Chondrocyte (in vitro differentiated cells): ENCODE results near the gene APLNR. TPM values are rescaled to one million over a fixed set of nuclear protein-coding genes. Genes with fewer than 3 reads are reported as not detected.
"Not testable (repeated sequence)": the region's sequence is repeated elsewhere in the genome, so short reads cannot be mapped to it uniquely, and the experiment has no call there.

Experiments used
- DNase-seq: peaks from one replicate; pipeline ENCODE4 v3.0.0; 2021; ENCODE audit warnings: mixed read lengths, low spot score
- H3K27ac Mint-ChIP-seq: one replicate; pipeline ENCODE4 v1.8.0; 2021; ENCODE audit warnings: mild to moderate bottlenecking, moderate library complexity, mixed read lengths; ENCODE audit not compliant: unreplicated experiment
- H3K27me3 Mint-ChIP-seq: 2 replicates; pipeline ENCODE4 v1.8.0; 2021; ENCODE audit warnings: low read depth, mixed read lengths
- H3K36me3 Mint-ChIP-seq: 2 replicates; pipeline ENCODE4 v1.8.0; 2021; ENCODE audit warnings: low read depth, mixed read lengths
- H3K4me1 Mint-ChIP-seq: 2 replicates; pipeline ENCODE4 v1.8.0; 2021; ENCODE audit warnings: low read depth, mild to moderate bottlenecking, mixed read lengths
- H3K4me3 Mint-ChIP-seq: one replicate; pipeline ENCODE4 v1.8.0; 2021; ENCODE audit warnings: mild to moderate bottlenecking, moderate library complexity, mixed read lengths; ENCODE audit not compliant: unreplicated experiment
- H3K9me3 Mint-ChIP-seq: 2 replicates; pipeline ENCODE4 v1.8.0; 2021; ENCODE audit warnings: low read depth, mixed read lengths
- long read RNA-seq: library from polyadenylated mRNA; stranded (forward); transcript quantifications from one replicate; pipeline ENCODE4 v2.0.0, GENCODE V29; 2021
- total RNA-seq: library from RNA; stranded (reverse); gene quantifications from 3 replicates; pipeline ENCODE4 v1.2.1, GENCODE V29; 2021
- TF ChIP-seq, protein P1 (sequence below): fragments of 200-600 bp; sonication (generic); IDR thresholded peaks from 2 replicates; pipeline ENCODE4 v1.5.0; 2021; ENCODE audit warnings: antibody characterized with exemption, mild to moderate bottlenecking, moderate library complexity

APLNR gene
- total RNA-seq = not detected in 3 replicates
- long read RNA-seq = 0 reads

DNA sequence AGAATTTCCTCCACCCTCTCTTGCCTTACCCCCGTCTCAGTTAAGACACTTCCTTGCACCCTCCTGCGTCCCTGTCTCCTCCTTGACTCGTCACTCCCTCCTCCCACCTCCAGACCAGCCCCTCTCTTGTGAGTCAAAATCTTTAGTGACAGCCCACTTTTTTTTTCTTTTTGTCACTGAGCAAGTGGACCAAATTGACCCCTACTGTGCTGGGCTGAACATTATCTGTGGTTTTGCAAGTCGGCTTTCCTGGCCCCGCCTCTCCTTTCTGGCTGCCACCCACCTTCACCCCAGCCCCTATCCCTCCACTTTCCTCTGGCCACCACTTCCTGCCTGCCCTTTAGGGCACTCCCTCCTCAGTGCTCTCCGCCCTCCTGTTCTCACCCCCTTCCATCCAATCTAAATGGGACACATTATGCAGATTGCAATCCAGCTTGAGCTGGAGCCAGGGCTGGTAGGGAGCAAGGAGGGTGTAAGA, at the start of gene APLNR:
Gene APLNR, minus strand, starts transcription at position 47 of the 478 bp plus-strand sequence. CDS start 246 bp downstream, outside the sequence.
- DNase-seq = no peak
- Mint-ChIP-seq H3K4me3 (no peak within 1 kb of the TSS), H3K36me3 (no peaks in the 10 kb centered on the region), H3K4me1 (no peaks in the 10 kb centered on the region), H3K9me3 (no peaks in the 10 kb centered on the region), H3K27ac (no peak within 1 kb of the TSS), H3K27me3 (peaks cover 55% of the 10 kb centered on the region)
- TF ChIP-seq, protein P1, sequence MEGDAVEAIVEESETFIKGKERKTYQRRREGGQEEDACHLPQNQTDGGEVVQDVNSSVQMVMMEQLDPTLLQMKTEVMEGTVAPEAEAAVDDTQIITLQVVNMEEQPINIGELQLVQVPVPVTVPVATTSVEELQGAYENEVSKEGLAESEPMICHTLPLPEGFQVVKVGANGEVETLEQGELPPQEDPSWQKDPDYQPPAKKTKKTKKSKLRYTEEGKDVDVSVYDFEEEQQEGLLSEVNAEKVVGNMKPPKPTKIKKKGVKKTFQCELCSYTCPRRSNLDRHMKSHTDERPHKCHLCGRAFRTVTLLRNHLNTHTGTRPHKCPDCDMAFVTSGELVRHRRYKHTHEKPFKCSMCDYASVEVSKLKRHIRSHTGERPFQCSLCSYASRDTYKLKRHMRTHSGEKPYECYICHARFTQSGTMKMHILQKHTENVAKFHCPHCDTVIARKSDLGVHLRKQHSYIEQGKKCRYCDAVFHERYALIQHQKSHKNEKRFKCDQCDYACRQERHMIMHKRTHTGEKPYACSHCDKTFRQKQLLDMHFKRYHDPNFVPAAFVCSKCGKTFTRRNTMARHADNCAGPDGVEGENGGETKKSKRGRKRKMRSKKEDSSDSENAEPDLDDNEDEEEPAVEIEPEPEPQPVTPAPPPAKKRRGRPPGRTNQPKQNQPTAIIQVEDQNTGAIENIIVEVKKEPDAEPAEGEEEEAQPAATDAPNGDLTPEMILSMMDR = no peak

DNA sequence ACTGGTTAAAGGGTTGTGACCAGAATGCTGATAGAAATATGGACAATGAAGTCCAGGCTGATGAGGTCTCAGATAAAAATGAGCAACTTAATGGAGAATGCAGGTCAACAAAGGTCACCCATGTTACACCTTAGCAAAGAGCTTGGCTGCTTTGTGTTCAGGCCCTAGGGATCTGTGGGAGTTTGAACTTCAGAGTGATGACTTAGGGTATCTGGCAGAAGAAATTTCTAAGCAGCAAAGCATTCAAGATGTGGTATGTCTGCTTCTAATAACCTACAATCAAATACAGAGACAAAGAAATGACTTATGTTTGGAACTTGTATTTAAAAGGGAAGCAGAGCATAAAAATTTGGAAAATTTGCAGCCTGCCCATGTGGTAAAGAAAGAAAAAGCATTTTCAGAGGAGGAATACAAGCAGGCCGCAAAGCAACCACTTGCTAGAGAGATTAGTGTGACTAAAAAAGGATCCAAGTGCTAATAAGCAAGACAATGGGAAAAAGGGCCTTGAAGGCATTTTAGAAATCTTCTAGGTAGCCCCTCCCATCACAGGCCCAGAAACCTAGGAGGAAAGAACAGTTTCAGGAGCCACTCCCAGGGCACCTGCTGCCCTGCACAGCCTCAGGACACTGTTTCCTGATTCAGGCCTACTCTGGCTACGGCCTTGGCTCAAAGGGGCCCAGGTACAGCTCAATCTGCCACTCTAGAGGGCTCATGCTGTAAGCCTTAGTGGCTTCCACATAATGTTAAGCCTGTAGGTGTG, 46.4 kb upstream of the APLNR start:
- TF ChIP-seq, protein P1 = no peak
- DNase-seq = no peak
- Mint-ChIP-seq H3K4me1 (peaks cover 22% of the 10 kb centered on the region), H3K27ac (no peak overlapping the region), H3K36me3 (peaks cover 6% of the 10 kb centered on the region), H3K27me3 (no peaks in the 10 kb centered on the region), H3K9me3 (peaks cover 2% of the 10 kb centered on the region), H3K4me3 (no peak overlapping the region)

DNA sequence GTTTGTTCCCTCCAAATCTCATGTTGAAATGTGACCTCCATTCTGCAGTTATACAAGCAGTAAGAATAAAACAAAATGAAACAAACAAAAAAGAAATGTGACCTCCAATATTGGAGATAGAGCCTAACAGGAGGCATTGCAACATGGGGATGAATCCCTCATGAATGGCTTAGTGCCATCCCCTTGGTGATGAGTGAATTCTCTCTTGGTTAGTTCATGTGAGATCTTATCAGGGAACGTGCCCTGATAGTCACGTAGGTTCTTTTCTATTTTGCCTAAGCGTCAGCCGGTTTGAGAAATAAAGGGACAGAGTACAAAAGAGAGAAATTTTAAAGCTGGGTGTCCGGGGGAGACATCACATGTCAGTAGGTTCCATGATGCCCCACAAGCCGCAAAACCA, 44.5 kb upstream of the APLNR start:
- not testable (repeated sequence) for DNase-seq, H3K36me3 Mint-ChIP-seq, H3K27me3 Mint-ChIP-seq, H3K9me3 Mint-ChIP-seq, H3K27ac Mint-ChIP-seq, H3K4me3 Mint-ChIP-seq
- H3K4me1 Mint-ChIP-seq = peaks cover 35% of the 10 kb centered on the region

DNA sequence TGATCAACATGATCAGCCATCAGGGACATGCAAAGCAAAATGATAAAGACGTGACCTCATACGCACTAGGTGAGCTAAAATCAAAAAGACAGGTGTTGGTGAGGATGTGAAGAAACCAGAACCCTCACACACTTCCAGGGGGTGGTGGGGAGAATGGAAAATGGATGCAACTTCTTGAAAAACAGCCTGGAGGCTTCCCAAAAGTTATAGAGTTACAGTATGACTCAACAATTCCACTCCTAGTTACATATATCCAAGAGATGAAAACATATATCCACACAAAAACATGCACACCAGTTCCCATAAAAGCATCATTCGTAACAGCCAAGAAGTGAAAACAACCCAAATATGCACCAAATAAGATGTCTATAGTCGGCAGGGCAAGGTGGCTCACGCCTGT, 42.1 kb upstream of the APLNR start:
- no peak for DNase-seq
- no peaks in the 10 kb centered on the region for H3K27me3 Mint-ChIP-seq
- peaks cover 35% of the 10 kb centered on the region for H3K4me1 Mint-ChIP-seq
- H3K36me3 Mint-ChIP-seq = peaks cover 3% of the 10 kb centered on the region
- peak overlapping the region; percentile 99 for H3K27ac Mint-ChIP-seq
- H3K4me3 Mint-ChIP-seq = no peak overlapping the region
- H3K9me3 Mint-ChIP-seq = peaks cover 2% of the 10 kb centered on the region
- TF ChIP-seq, protein P1 = no peak

DNA sequence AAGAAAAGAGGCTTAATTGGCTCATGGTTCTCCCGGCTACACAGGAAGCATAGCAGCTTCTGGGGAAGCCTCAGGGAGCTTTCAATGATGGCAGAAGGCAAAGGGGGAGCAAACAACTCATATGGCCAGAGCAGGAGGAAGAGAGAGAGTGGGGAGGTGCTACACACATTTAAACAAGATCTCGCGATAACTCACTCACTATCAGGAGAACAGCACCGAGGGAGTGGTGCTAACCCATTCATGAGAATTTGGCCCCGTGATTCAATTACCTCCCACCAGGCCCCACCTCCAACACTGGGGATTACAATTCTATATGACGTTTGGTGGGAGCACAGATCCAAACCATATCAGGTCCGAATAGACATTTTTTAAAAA, 41.7 kb upstream of the APLNR start:
- peaks cover 3% of the 10 kb centered on the region for H3K36me3 Mint-ChIP-seq
- no peak for DNase-seq
- H3K4me1 Mint-ChIP-seq = peaks cover 35% of the 10 kb centered on the region
- peak overlapping the region; percentile 99 for H3K27ac Mint-ChIP-seq
- TF ChIP-seq, protein P1 = no peak
- H3K9me3 Mint-ChIP-seq = peaks cover 2% of the 10 kb centered on the region
- H3K4me3 Mint-ChIP-seq = no peak overlapping the region
- H3K27me3 Mint-ChIP-seq = no peaks in the 10 kb centered on the region
